HepG2 (cell line): ENCODE data around the gene DHRS9. TPM values are rescaled to one million over a fixed set of nuclear protein-coding genes. Genes with fewer than 3 reads are reported as not detected.
"Not testable (repeated sequence)": the region's sequence is repeated elsewhere in the genome, so short reads cannot be mapped to it uniquely, and the experiment has no call there.

Experiments
- ATAC-seq: fragments of 200-7000 bp; cut with Tn5 transposase; 3 replicates; pipeline ENCODE4 v1.9.1; 2020; ENCODE audit warnings: mild to moderate bottlenecking, moderate library complexity
- BruUV-seq: library from RNA; stranded (reverse); fragments of 400-500 nt; replicated peaks from 2 replicates; lab custom pipeline; 2021; lab: Mats Ljungman, UMichigan
- CTCF ChIA-PET: fragments of 300-600 bp; formaldehyde crosslinking; extraction: SDS; loops from one replicate; lab custom pipeline; 2021; ENCODE audit warnings: low total read pairs, inconsistent platforms, low intra/inter-chr PET ratio; lab: Yijun Ruan, JAX
- POLR2A ChIA-PET: fragments of 350-600 bp; sonication (Branson Sonifier 250); formaldehyde crosslinking; loops from one replicate; lab custom pipeline; 2020; ENCODE audit warnings: antibody characterized with exemption, inconsistent platforms; lab: Yijun Ruan, JAX
- DNase-seq: peaks from one replicate; pipeline ENCODE4 v3.0.0-alpha.2; 2015; ENCODE audit warnings: low spot score
- FAIRE-seq: peaks from 3 replicates; lab custom pipeline; 2011; peaks lifted over from hg19 to GRCh38; lab: Jason Lieb, UNC
- H2AFZ ChIP-seq: one replicate; pipeline ENCODE4 v1.6.1; 2011; ENCODE audit warnings: low read length, inconsistent platforms
- H3K27ac ChIP-seq: fragments of 300-600 bp; 3 replicates; pipeline ENCODE4 v1.8.0; 2011; ENCODE audit warnings: mixed run types, mild to moderate bottlenecking, mixed read lengths, low read length, inconsistent platforms; ENCODE audit not compliant: insufficient read depth; ENCODE audit errors: extremely low read length
- H3K27me3 ChIP-seq, 2 experiments: fragments of 200-600 bp in 1 of 2; 2 replicates in 1 of 2; 3 replicates in 1 of 2; pipeline versions ENCODE4 v1.6.0 to v1.8.0; 2011; ENCODE audit warnings: low read length in 2 of 2, mild to moderate bottlenecking in 2 of 2, moderate library complexity in 2 of 2, inconsistent platforms in 1 of 2; ENCODE audit not compliant: insufficient read depth in 2 of 2, control insufficient read depth in 1 of 2
- H3K36me3 ChIP-seq, 2 experiments: fragments of 200-600 bp in 1 of 2; replicated peaks in 1 of 2; 2 replicates in 1 of 2; 3 replicates in 1 of 2; pipeline versions ENCODE4 v1.5.1 to v1.8.0; 2011; ENCODE audit warnings: low read length in 2 of 2, inconsistent platforms in 1 of 2; ENCODE audit not compliant: insufficient read depth in 2 of 2, control insufficient read depth in 1 of 2
- H3K4me1 ChIP-seq: 2 replicates; pipeline ENCODE4 v1.5.1; 2012; ENCODE audit warnings: low read length, inconsistent platforms; ENCODE audit not compliant: insufficient read depth
- H3K4me2 ChIP-seq: 2 replicates; pipeline ENCODE4 v1.6.0; 2011; ENCODE audit warnings: low read depth, low read length, inconsistent platforms
- H3K4me3 ChIP-seq, 3 experiments: fragments of 200-600 bp in 1 of 3; sonication (generic), shearing (Covaris generic) in 1 of 3; replicated peaks in 1 of 3; 2 replicates each; pipeline ENCODE4 v1.5.1; 2011 to 2016; ENCODE audit warnings: low read length in 3 of 3, inconsistent platforms in 2 of 3, low read depth in 2 of 3, mild to moderate bottlenecking in 2 of 3, control low read depth in 1 of 3, mixed read lengths in 1 of 3; ENCODE audit not compliant: insufficient read depth in 1 of 3
- H3K79me2 ChIP-seq: one replicate; pipeline ENCODE4 v1.6.1; 2011; ENCODE audit warnings: low read length, inconsistent platforms; ENCODE audit not compliant: insufficient read depth
- H3K9ac ChIP-seq: 2 replicates; pipeline ENCODE4 v1.6.0; 2011; ENCODE audit warnings: mild to moderate bottlenecking, low read depth, low read length, inconsistent platforms; ENCODE audit not compliant: insufficient read depth
- H3K9me3 ChIP-seq: 2 replicates; pipeline ENCODE4 v1.5.1; 2012; ENCODE audit warnings: mild to moderate bottlenecking, low read length
- H4K20me1 ChIP-seq: 2 replicates; pipeline ENCODE4 v1.6.0; 2011; ENCODE audit warnings: inconsistent platforms, mild to moderate bottlenecking, low read length, moderate library complexity; ENCODE audit not compliant: insufficient read depth
- CEBPB ChIP-seq: IDR thresholded peaks from 2 replicates; pipeline ENCODE4 v1.6.1; 2011; ENCODE audit warnings: low read depth, low read length, improper control_type of control experiment, borderline replicate concordance
- CEBPZ ChIP-seq: IDR thresholded peaks from 2 replicates; pipeline ENCODE4 v1.6.1; 2012; ENCODE audit warnings: low read length, improper control_type of control experiment
- GATAD2A ChIP-seq: IDR thresholded peaks from 2 replicates; pipeline ENCODE4 v1.6.1; 2016
- GTF3A ChIP-seq: sonication (generic); formaldehyde crosslinking; conservative IDR thresholded peaks from 2 replicates; pipeline ENCODE4 v1.4.0; 2020; ENCODE audit warnings: mild to moderate bottlenecking, missing genetic modification reagents
- ZBTB43 ChIP-seq: sonication (generic); formaldehyde crosslinking; conservative IDR thresholded peaks from 2 replicates; pipeline ENCODE4 v1.4.0; 2020; ENCODE audit warnings: missing genetic modification reagents
- ZNF235 ChIP-seq: sonication (generic); formaldehyde crosslinking; IDR thresholded peaks from 2 replicates; pipeline ENCODE4 v1.8.1; 2023; ENCODE audit warnings: mild to moderate bottlenecking, missing genetic modification reagents, borderline replicate concordance
- WGBS: methylation state at CpG from one replicate; pipeline ENCODE4 v1.1.6; 2017; ENCODE audit warnings: low lambda C conversion rate; 5-methylcytosine and 5-hydroxymethylcytosine counted together
- in situ Hi-C: cut with HindIII; loops from 2 replicates; pipeline ENCODE4 v1.10.0; 2017; ENCODE audit warnings: low pct_unique_long_range_greater_than_20kb; ENCODE audit not compliant: extremely low pct_ligation_motif_present
- intact Hi-C: fragments of 100-400 bp; cut with micrococcal nuclease; formaldehyde crosslinking; loops from one replicate; pipeline ENCODE4 v1.10.0; 2022; ENCODE audit not compliant: unreplicated experiment
- polyA plus RNA-seq, 8 experiments: library from polyadenylated mRNA; depleted of rRNA in 3 of 8; stranded (reverse) in 7 of 8; unstranded in 1 of 8; fragments of >200 nt; fragmentation: Illumina TruSeq in 4 of 8; extraction: Trizol in 4 of 8; gene quantifications; 2 replicates each; pipeline versions ENCODE4 v1.2.1 to v1.2.3, GENCODE V29; 2011 to 2016; ENCODE audit warnings: low read depth in 4 of 8, missing spikeins in 1 of 8, mixed read lengths in 1 of 8; ENCODE audit not compliant: insufficient read depth in 1 of 8
- total RNA-seq, 5 experiments: library from RNA; depleted of rRNA; stranded (reverse); fragments of >200 nt; fragmentation: Illumina TruSeq; extraction: Trizol; gene quantifications; 2 replicates each; pipeline ENCODE4 v1.2.3, GENCODE V29; 2016; ENCODE audit warnings: low read depth in 1 of 5

DHRS9 gene
- total and polyA plus RNA-seq, 2 of the 13 experiments (the other 11 are each of a cell fraction or from before 2014, with no cell fraction given) = not detected

GRCh38 chr2:169050476-169051240, 18.7 kb upstream of the DHRS9 start:
- FAIRE-seq = no peak
- 55% methylated on average over 5 of the region's 5 CpGs for WGBS
- Histone ChIP-seq H3K36me3 (no peaks in the 10 kb centered on the region), H3K4me3 (no peak overlapping the region), H3K79me2 (no peaks in the 10 kb centered on the region), H3K9me3 (peaks cover 14% of the 10 kb centered on the region), H3K4me2 (no peak overlapping the region), H2AFZ (no peak overlapping the region), H3K27ac (no peak overlapping the region), H3K27me3 (no peaks in the 10 kb centered on the region), H3K4me1 (no peaks in the 10 kb centered on the region), H4K20me1 (no peaks in the 10 kb centered on the region), H3K9ac (no peak overlapping the region)
- DNase-seq = no peak
- TF ChIP-seq CEBPB (peak; percentile 77), ZBTB43 (no peak), GTF3A (CRISPR knock-in tag) (no peak), GATAD2A (CRISPR knock-in tag) (no peak), ZNF235 (CRISPR knock-in tag) (no peak), CEBPZ (no peak)
- no peak for ATAC-seq
- no TSS peak for BruUV-seq
- in situ Hi-C loops = no loop called here
- ChIA-PET CTCF (no interaction called here), POLR2A (no interaction called here)
- intact Hi-C loops = no loop called here

- H3K79me2 ChIP-seq, ATAC-seq, BruUV-seq, H3K4me1 ChIP-seq, H3K27ac ChIP-seq, DNase-seq, H3K4me2 ChIP-seq, intact Hi-C loops, FAIRE-seq, CTCF ChIA-PET, H2AFZ ChIP-seq, H3K9ac ChIP-seq, H4K20me1 ChIP-seq, H3K27me3 ChIP-seq, POLR2A ChIA-PET, H3K4me3 ChIP-seq, H3K36me3 ChIP-seq, in situ Hi-C loops: not testable (repeated sequence)
- peaks cover 14% of the 10 kb centered on the region for H3K9me3 ChIP-seq
- 0% methylated on average over 2 of the region's 2 CpGs for WGBS
These were observed 14.8 kb upstream of the DHRS9 start for GRCh38 chr2:169054575-169054974.

GRCh38 chr2:169064199-169064598, 5.2 kb upstream of the DHRS9 start:
- in situ Hi-C loops, H3K27me3 ChIP-seq, H3K9me3 ChIP-seq, H3K9ac ChIP-seq, CTCF ChIA-PET, FAIRE-seq, H3K4me1 ChIP-seq, H3K4me3 ChIP-seq, DNase-seq, POLR2A ChIA-PET, ATAC-seq, H3K36me3 ChIP-seq, intact Hi-C loops, H3K79me2 ChIP-seq, H2AFZ ChIP-seq, BruUV-seq, H3K27ac ChIP-seq, H4K20me1 ChIP-seq, H3K4me2 ChIP-seq: not testable (repeated sequence)
- 66% methylated on average over 17 of the region's 17 CpGs for WGBS
